ENCODE data around the gene EEF1E1.
"Not testable (repeated sequence)": the region's sequence is repeated elsewhere in the genome, so short reads cannot be mapped to it uniquely, and the experiment has no call there.

EEF1E1 gene

DNA sequence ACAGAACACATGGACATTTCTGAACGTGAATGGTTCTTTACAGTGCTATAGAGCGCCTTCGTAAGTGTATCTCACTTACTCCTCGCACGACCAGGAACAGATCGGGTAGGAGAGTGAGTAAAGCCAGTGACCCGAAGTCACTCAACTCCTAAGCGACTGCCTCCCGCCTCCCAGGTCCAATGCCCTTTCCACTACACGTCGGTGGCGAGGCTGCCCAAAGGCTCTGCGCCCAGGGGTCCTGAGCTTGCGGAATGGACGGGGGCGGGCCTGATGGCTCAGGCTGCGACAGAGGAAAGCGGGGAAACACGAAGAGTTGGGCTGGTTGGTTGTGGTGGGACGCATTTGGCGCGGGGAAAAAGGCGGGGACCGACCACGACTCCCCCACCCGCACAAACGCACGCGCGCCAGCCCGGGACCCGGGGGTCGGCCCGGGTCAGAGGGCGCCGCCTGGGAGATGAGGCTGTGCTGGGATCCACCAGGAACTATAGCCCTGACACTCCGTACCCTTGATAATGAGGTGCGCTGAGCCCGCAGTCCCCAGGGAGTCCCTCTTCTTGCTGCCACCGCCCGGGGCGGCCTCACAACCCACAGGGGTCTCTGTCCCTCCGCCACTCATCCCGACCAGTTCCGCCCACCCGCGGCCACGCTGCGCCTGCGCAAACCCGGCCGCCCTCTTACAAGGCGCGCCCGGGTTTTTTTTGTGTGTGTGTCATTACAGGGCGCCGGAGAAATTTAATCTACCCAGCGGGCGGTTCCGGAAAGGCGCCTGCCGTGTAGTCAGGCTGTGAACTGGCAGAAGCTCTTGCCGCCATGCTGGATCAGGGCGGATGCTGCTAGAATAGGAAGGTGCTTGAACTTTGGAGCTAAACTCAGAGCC is 38.3 kb downstream of the EEF1E1 start, which contains the start of gene BLOC1S5:
BLOC1S5 (minus strand) TSS at position 629 of the 877 bp plus-strand sequence; CDS start at position 616, 13 bp downstream.
- DNase-seq (ENCODE audit: low spot score), result peak; percentile 97

- DNase-seq (ENCODE audit: low spot score), result no peak
Measured at GRCh38 chr6:8061736-8062135, 40.6 kb downstream of the EEF1E1 start.

DNA sequence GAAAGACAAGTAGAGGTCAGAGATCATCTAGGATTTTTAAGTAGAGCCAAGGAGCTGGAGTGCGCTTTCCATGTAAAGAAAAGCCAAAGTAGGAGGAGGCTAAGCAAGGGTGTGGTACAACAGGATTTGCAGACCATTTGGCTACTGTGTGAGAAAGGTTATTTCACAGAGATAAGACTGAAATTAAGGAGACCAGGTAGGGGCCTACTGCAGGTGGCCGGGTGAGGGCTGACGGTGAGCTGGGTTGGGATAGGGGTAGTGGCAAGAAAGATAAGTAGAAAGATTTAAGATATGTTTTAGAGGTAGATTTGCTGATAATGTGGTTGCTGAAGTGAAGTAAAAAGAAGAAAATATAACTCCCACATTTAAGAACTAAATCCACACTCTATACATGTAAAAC is 42.0 kb downstream of the EEF1E1 start:
- no peak for DNase-seq (ENCODE audit: low spot score)

GRCh38 chr6:8059129-8059528 is 43.2 kb downstream of the EEF1E1 start:
- DNase-seq (ENCODE audit: low spot score), result peak; percentile 23

- DNase-seq (ENCODE audit: low spot score), result no peak
Measured at GRCh38 chr6:8057793-8058192, 44.6 kb downstream of the EEF1E1 start.

DNA sequence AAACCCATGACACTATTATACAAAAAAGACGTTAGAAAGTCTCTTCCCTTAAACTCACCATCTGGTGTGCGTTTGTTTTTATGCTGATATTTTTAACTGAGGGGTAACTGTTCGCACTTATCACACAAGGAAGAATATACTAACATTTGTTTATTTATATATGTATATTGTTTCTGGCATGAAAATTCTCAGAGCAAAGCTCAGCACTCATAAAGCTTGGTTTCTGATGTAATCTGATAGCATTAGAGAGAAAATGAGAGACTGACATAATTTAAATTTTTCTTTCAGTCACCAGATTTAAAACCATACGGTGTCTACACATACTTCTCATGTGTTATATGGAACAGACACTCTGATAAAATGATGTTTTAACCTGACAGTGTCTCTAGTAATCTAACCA is 45.1 kb downstream of the EEF1E1 start:
- DNase-seq (ENCODE audit: low spot score), result no peak

GRCh38 chr6:8054276-8054675 is 48.1 kb downstream of the EEF1E1 start:
- DNase-seq (ENCODE audit: low spot score), result no peak

DNA sequence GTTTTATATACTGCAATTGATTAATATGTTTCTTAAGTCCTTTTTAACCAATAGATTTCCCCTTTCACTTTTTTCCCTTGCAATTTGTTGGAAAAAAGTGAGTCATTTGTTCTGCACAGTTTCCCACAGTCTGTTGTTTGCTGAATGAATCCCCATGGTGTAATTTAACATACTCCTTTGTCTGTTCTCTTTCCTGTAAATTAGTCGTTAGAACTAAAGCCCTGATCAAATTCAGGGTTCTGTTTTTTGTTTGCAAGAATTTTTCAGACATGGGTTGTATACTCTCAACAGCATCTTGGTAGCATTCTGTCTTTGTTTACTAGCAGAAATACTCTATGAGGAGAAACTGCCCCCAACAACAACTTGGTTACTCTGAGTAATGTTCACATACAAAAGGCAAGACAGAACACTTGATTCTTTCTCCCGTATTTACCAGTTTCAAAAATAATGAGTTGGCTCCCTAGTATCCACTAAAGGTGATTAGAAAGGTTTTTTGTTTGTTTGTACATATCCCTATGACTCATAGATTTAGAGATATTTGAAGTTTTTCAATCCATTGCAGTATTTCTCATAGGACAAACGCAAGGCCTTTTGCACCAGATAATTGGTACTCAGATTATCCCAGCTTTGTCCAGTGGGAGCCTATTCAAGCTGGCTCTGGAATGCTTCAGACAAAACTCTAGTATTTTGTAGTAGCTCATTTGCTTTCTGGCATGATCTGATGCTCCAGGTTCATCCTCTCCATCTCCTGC is 54.6 kb downstream of the EEF1E1 start:
- DNase-seq (ENCODE audit: low spot score), result no peak

DNA sequence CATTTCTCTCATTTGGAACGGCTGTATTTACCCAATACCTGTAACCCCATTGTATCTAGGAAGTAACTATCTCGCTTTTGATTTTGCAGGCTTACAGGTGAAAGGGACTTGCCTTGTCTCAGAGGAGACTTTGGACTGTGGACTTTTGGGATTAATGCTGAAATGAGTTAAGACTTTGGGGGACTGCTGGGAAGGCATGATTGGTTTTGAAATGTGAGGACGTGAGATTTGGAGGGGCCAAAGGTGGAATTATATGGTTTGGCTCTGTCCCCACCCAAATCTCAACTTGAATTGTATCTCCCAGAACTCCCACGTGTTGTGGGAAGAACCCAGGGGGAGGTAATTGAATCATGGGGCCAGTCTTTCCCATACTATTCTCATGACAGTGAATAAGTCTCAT is 56.6 kb downstream of the EEF1E1 start:
- not testable (repeated sequence) for DNase-seq (ENCODE audit: low spot score)

DNA sequence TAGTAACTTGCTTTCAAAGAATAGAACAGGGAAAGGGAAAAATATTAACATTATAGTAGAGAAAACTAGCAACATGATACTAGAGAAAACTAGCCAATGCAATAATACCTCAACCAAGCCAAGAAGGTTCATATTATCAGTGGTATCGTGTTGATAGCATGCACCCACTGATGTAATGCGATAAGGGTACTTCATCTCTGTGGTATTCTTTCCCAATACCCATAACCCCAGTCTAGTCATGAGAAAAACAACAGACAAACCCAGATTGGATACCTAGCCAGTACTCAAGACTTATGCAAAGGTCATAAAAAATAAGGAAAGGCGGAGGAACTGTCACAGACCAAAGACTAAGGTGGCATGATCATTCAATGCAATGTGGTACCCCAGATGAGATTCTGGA is 59.1 kb downstream of the EEF1E1 start:
- DNase-seq (ENCODE audit: low spot score), result no peak

DNA sequence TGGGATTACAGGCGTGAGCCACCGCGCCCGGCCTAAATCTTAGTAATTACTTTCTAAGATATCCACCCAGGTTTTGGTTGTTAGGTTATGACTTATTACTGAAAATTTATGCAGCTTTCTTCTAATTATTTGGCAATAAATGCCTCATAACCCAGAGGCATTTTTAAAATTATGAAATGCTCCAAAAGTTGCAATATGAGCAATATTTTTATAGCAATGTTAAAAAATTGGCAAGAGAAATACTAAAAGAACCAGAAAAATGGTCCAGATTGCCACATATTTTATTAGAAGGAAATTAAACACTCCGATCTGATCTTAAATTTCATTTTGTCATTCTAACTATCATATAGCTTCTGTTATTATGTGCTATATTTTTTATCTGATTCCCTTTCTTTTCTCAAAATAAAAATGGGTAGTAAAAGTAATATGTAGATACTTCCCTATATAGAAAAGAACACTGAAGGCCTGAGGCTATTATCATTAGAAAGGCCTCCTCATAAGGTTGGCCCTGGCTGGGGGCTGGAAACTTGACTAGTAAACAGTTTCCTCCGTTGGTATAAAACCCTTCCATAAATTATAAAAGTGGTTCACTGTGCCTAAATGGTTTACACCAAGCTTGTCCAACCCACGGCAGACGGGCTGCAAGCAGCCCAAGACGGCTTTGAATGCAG is 60.3 kb downstream of the EEF1E1 start:
- no peak for DNase-seq (ENCODE audit: low spot score)

GRCh38 chr6:8034107-8034506 is 68.2 kb downstream of the EEF1E1 start:
- DNase-seq (ENCODE audit: low spot score), result not testable (repeated sequence)

DNA sequence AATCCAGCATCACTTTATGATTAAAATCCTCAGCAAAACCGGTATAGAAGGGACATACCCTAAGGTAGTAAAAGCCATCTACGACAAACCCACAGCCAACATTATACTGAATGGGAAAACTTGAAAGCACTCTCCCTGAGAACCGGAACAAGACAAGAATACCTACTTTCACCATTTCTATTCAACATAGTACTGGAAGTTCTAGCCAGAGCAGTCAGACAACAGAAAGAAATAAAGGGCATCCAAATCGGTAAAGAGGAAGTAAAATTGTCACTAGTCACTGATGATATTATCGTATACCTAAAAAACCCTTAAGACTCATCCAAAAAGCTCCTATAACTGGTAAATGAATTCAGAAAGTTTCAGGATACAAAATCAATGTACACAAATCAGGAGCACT is 71.4 kb downstream of the EEF1E1 start:
- DNase-seq (ENCODE audit: low spot score), result no peak

Data from cerebellar cortex (tissue), 1 donor.